ENCODE data around the gene BRDT.

The BRDT gene

DNA sequence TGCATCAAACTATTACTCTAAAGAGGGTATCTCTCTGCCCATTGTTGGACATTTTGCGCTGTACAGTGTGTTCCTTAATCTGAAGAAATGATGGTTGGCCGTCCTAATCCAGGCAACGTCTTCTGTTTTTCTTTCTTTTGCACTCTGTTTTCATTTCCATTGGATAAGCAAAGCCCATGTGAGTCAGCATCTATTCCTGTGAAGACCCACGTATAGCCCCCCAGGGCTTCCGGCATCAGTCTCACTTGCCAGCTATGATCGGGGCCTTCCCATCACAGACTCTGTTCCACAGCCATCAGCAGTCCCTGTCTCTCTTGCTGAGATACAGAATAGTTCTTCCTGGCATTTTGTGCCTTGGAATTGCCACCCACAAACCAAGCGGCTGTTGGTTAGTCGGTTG lies 29.2 kb upstream of the BRDT start:
- no peak for TF ChIP-seq CTCF (IDR thresholded peaks at IDR 0.05; ENCODE audit: insufficient read depth, low read depth, low read length, missing control alignments)
- no peak for DNase-seq (ENCODE audit: low read depth)
- no peak overlapping the region for H3K4me3 ChIP-seq (ENCODE audit: low read depth, low read length)

- H3K4me3 ChIP-seq (ENCODE audit: low read depth, low read length), result no peak overlapping the region
Observed at GRCh38 chr1:91924146-91924545, 25.1 kb upstream of the BRDT start.

DNA sequence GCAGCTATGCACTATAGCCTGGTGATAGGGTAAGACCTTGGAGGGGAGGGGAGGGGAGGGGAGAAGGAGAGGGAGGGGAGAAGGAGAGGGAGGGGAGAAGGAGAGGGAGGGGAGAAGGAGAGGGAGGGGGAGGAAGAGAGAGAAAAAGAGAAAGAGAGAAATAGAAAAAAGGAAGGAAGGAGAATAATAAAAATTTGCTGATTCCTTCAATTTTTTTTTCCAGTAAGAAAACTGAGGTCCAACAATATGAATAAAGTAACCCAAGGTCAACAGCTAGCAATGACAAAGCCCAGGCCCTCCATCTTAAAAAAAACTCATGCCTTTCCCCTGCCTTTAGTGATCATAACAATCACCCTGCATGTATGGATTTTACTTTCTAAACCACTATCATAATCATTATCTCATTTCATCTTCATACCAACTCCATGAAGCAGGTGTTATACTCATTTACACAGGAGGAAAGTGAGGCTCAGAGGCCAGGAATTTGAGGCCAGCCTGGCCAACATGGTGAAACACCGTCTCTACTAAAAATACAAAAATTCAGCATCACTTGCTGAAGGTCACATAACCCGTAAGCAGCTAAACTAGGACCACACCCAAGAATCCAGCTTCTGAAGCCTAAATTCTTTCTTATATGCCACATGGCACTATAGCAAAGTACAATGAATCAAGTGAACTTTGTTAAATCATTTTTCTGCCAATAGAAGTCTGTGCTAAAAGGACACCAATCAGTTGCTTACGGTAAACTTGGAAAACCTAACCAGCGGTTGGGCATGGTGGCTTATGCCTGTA lies 23.4 kb upstream of the BRDT start:
- H3K4me3 ChIP-seq (ENCODE audit: low read depth, low read length), result no peak overlapping the region
- TF ChIP-seq CTCF (IDR thresholded peaks at IDR 0.05; ENCODE audit: insufficient read depth, low read depth, low read length, missing control alignments), result no peak
- DNase-seq (ENCODE audit: low read depth), result no peak

More at GRCh38 chr1:91924146-91924545, 25.1 kb upstream of the BRDT start:
- DNase-seq (ENCODE audit: low read depth), result no peak
- no peak for TF ChIP-seq CTCF (IDR thresholded peaks at IDR 0.05; ENCODE audit: insufficient read depth, low read depth, low read length, missing control alignments)

DNA sequence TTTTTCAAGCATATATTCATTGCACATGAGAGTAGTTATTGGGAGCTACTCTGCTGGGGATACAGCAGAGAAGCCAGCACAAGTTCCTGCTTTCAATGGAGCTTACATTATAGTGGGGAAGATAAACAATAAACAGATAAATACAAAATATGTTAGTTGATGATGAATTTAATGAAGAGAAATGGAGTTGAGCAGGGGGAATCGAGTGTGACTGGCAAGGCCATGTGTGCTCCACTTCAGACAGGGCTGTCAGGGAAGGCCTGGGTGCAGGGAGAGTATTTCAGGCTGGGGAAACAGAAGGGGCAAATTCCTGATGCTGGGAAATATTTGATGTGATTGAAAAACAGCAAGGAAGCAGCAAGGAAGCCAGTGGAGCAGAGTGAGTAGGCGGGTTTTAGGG lies 21.2 kb upstream of the BRDT start:
- no peak overlapping the region for H3K4me3 ChIP-seq (ENCODE audit: low read depth, low read length)
- DNase-seq (ENCODE audit: low read depth), result no peak
- no peak for TF ChIP-seq CTCF (IDR thresholded peaks at IDR 0.05; ENCODE audit: insufficient read depth, low read depth, low read length, missing control alignments)

DNA sequence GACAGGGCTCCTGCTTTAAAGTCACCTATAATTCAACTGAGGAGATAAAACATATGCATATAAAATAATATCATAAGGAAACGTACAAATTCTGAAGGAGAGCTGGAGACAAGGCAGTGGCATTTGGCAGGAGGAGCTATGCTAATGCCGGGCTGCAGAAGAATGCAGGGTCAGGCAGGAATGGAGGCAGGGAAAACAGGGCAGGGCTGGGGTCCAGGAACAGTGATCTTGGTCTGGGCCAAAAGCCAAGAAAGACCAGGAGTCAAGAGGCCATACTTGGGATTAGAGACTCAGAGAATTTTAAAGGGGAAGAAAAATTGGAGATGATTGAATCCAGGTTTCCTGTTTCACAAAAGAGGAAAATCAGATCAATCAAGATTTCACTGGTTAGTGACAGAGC lies 20.0 kb upstream of the BRDT start:
- H3K4me3 ChIP-seq (ENCODE audit: low read depth, low read length), result no peak overlapping the region
- DNase-seq (ENCODE audit: low read depth), result no peak
- TF ChIP-seq CTCF (IDR thresholded peaks at IDR 0.05; ENCODE audit: insufficient read depth, low read depth, low read length, missing control alignments), result no peak

GRCh38 chr1:91937613-91938012 lies 11.6 kb upstream of the BRDT start:
- no peak overlapping the region for H3K4me3 ChIP-seq (ENCODE audit: low read depth, low read length)
- DNase-seq (ENCODE audit: low read depth), result no peak
- no peak for TF ChIP-seq CTCF (IDR thresholded peaks at IDR 0.05; ENCODE audit: insufficient read depth, low read depth, low read length, missing control alignments)

DNA sequence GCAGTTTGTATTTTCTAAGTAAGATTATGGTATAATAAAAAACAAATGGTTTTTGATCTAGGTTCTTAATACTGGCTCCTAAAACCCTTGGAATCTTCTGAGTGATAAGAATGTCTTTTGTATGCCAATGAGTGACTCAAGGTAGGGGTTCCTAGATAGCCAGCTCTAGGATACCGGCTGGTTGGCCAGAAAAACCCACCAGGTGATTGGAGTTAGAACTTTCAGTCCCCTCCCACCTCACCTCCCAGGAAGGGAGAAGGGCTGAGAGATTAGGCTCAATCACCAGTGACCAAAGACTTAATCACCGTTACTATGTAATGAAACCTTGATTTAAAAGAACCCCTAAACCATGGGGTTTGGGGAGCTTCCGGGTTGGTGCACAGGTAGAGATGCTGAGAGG lies 8.7 kb upstream of the BRDT start:
- no peak for DNase-seq (ENCODE audit: low read depth)
- H3K4me3 ChIP-seq (ENCODE audit: low read depth, low read length), result no peak overlapping the region
- TF ChIP-seq CTCF (IDR thresholded peaks at IDR 0.05; ENCODE audit: insufficient read depth, low read depth, low read length, missing control alignments), result no peak
